Uterus (tissue), 2 donors: ENCODE results near the gene UBL3.

Experiments used
- POLR2A ChIP-seq, 2 donors: fragments of 450-650 bp; IDR thresholded peaks; one replicate each; pipeline ENCODE4 v1.6.1; 2016; ENCODE audit warnings: antibody characterized with exemption in 2 of 2, mild to moderate bottlenecking in 1 of 2, moderate library complexity in 1 of 2
- TF ChIP-seq, protein P1 (sequence below), 4 experiments: fragments of 200-600 bp in 2 of 4; fragments of 450-650 bp in 2 of 4; sonication (generic) in 2 of 4; IDR thresholded peaks; one replicate each; pipeline ENCODE4 v1.5.1; 2016 to 2019; ENCODE audit warnings: antibody characterized with exemption in 4 of 4, mild to moderate bottlenecking in 2 of 4, moderate library complexity in 1 of 4

DNA sequence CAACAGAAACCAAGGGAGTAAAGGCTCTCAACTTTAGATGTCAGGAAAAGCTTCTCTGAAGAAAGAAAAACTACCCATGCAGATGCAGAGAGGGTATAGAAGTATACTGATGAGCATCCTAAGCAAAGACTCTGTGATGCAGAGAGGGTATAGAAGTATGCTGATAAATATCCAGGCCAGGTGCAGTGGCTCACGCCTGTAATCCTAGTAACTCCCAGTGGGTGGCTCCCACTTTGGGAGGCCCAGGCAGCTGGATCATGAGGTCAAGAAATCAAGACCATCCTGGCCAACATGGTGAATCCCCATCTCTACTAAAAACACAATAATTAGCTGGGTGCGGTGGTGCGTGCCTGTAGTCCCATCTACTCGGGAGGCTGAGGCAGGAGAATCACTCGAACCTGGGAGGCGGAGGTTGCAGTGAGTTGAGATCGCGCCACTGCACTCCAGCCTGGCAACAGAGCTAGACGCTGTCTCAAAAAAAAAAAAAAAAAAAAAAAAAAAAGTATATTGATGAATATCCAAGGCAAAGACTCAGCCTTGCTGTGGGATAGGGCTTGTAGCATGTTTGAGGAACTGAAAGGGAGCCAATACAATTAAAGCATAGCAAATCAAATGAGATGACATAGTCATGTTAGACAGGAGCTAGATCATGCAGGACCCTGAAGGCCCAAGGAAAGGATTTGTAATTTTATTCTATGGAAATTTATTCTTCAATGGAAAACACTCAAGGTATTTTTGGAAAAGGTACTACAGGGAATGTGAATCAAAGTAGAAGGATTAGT, 14.9 kb downstream of the UBL3 start:
- TF ChIP-seq, protein P1, sequence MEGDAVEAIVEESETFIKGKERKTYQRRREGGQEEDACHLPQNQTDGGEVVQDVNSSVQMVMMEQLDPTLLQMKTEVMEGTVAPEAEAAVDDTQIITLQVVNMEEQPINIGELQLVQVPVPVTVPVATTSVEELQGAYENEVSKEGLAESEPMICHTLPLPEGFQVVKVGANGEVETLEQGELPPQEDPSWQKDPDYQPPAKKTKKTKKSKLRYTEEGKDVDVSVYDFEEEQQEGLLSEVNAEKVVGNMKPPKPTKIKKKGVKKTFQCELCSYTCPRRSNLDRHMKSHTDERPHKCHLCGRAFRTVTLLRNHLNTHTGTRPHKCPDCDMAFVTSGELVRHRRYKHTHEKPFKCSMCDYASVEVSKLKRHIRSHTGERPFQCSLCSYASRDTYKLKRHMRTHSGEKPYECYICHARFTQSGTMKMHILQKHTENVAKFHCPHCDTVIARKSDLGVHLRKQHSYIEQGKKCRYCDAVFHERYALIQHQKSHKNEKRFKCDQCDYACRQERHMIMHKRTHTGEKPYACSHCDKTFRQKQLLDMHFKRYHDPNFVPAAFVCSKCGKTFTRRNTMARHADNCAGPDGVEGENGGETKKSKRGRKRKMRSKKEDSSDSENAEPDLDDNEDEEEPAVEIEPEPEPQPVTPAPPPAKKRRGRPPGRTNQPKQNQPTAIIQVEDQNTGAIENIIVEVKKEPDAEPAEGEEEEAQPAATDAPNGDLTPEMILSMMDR (IDR thresholded peaks at IDR 0.05): no peak
- no peak for TF ChIP-seq POLR2A (IDR thresholded peaks at IDR 0.05)
